ENCODE data around the gene TCTN3.

DNA sequence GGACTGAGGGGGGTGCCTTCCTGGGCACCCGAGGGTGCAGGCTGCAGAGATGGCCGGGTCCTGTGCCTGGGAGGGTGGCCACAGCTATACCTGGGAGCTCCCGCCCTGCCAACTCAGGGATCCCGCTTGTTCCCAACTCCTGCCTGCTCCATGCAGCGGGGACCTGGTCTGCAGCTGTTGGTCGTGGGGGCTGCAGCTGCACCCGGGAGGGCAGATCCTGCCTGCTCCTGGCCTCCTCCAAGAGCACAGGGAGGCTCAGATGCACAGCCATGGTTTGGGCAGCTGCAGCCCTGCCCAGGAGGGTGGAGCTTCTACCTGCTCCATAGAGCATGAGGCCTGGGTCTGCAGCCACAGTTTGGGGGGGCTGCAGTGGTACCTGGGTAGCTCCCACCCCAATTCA is 13.3 kb upstream of the TCTN3 start:
- TF ChIP-seq, protein P1, sequence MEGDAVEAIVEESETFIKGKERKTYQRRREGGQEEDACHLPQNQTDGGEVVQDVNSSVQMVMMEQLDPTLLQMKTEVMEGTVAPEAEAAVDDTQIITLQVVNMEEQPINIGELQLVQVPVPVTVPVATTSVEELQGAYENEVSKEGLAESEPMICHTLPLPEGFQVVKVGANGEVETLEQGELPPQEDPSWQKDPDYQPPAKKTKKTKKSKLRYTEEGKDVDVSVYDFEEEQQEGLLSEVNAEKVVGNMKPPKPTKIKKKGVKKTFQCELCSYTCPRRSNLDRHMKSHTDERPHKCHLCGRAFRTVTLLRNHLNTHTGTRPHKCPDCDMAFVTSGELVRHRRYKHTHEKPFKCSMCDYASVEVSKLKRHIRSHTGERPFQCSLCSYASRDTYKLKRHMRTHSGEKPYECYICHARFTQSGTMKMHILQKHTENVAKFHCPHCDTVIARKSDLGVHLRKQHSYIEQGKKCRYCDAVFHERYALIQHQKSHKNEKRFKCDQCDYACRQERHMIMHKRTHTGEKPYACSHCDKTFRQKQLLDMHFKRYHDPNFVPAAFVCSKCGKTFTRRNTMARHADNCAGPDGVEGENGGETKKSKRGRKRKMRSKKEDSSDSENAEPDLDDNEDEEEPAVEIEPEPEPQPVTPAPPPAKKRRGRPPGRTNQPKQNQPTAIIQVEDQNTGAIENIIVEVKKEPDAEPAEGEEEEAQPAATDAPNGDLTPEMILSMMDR (IDR thresholded peaks at IDR 0.05; ENCODE audit: extremely low read depth in 1 of 2, insufficient read depth in 1 of 2, low read depth in 1 of 2, low read length in 2 of 2) = no peak
- TF ChIP-seq POLR2AphosphoS5 (IDR thresholded peaks at IDR 0.05; ENCODE audit: insufficient read depth, low read depth, low read length) (no peak), EZH2 (IDR thresholded peaks at IDR 0.05; ENCODE audit: borderline replicate concordance, low read depth, low read length, severe bottlenecking) (no peak), MYC (IDR thresholded peaks at IDR 0.05; ENCODE audit: low read depth, low read length) (no peak), POLR2A (IDR thresholded peaks at IDR 0.05; ENCODE audit: low read depth, low read length) (no peak), JUN (IDR thresholded peaks at IDR 0.05; ENCODE audit: borderline replicate concordance, insufficient read depth, insufficient read length, low read depth) (no peak), FOS (IDR thresholded peaks at IDR 0.05; ENCODE audit: borderline replicate concordance, insufficient read depth, low read length) (no peak)
- TF ChIP-seq, protein P2, sequence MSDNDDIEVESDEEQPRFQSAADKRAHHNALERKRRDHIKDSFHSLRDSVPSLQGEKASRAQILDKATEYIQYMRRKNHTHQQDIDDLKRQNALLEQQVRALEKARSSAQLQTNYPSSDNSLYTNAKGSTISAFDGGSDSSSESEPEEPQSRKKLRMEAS (IDR thresholded peaks at IDR 0.05; ENCODE audit: insufficient read depth, insufficient read length) = no peak
